HG02763 (cell line): ENCODE measurements around the gene CCS.
A peak's percentile ranks its signal among the peaks of the same experiment; 100 is the strongest.
"Not testable (repeated sequence)": the region's sequence is repeated elsewhere in the genome, so short reads cannot be mapped to it uniquely, and the experiment has no call there.

ENCODE experiments used
- ATAC-seq: cut with Tn5 transposase; IDR thresholded peaks from one replicate; pipeline ENCODE4 v1.9.1; 2021; ENCODE audit warnings: mild to moderate bottlenecking, moderate library complexity; ENCODE audit not compliant: unreplicated experiment

The CCS gene, protein sequence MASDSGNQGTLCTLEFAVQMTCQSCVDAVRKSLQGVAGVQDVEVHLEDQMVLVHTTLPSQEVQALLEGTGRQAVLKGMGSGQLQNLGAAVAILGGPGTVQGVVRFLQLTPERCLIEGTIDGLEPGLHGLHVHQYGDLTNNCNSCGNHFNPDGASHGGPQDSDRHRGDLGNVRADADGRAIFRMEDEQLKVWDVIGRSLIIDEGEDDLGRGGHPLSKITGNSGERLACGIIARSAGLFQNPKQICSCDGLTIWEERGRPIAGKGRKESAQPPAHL

DNA sequence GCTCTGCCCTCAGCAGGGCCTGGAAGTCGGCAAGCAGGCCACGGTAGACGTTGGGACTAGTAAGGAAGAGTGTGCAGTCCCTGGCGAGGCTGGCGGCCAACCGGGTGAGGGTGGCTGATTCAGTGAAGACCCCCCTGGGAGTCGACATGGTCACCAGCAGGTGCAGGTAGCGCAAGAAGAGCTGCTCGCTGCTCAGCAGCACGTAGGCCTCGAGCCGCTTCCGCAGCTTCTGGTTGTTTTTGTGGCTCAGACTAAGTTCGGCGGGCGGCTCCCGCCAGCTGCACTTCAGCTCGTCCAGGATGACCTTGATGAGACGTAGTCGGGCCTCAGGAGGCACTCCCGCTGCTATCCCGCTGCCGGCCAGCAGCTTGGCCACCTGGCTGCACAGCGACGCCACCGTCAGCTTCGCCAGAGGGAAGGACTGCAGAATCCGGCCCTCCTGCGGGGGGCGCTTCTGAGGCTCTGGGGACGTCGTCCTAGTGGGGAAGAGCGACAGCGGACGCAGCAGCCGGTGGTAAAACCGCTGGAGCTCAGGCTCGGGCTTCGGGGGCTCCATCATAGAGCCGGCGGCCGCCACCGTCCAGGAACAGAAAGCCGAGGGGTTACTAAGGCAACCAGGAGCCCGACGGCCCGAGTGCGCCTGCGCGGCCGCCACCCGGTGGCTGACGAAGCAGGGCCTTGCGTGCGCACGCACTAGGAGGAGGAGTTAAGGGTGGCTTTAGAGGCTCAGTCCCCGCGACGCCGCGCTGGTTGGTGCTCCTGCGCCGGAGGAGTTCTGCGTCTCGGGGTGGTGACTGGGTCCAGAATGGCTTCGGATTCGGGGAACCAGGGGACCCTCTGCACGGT, at the start of gene CCS, which contains the start of gene CCDC87:
TSS of gene CCS (plus strand) at position 729 of the 846 bp plus-strand sequence. CDS start at position 806, 77 bp downstream.
TSS of gene CCDC87 (minus strand) at position 607 of the 846 bp plus-strand sequence. CDS start at position 559, 48 bp downstream.
- peak; percentile 95 for ATAC-seq

DNA sequence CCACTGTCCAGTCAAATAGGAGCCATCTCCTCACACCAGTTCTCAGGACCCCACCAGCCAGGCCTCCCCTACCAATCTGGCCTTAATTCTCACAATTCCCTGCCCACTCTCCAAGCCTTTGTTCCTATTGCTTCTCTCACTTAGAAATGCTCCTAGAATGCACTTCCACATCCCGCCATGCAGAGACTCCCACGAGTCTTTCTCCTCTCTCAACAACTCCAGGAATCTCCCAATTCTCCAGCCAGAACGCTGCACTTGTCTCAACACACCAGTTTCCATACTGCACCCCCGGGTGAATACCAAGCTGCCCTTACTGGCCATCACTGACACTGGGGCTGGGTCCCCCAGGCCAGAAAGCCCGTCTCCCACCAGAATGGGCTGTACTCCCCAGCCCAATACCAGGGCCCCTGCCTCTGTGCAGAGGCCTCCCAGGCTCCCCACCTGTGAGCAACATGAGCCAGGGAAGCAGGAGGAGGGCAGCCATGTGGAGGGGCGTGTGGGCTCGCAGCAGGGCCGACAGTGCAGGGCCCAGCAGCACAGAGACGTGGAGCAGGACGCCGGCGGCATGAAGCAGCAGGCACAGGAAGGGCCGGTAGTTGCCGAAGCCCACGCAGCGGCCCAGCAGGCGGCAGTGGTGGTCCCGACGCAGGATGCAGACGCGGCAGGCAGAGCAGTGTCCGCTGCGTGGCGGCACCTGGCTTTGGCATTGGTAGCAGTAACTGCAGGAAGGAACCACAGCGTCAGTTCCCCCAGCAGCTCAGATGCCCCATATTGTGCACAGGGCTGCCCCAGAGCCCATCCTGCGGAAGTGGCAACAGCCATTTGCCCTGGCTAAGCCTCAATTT, 49.5 kb upstream of the CCS start:
- ATAC-seq = no peak

DNA sequence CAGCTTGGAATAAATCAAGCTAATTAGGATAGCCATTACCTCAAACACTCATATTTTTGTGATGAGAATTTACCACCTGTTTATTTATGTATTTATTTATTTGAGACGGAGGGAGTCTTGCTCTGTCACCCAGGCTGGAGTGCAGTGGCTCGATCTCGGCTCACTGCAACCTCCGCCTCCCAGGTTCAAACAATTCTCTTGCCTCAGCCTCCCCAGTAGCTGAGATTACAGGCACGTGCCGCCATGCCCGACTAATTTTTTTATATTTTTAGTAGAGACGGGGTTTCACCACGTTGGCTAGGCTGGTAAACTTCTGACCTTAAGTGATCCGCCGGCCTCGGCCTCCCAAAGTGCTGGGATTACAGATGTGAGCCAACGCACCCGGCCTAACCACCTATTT, 48.0 kb upstream of the CCS start:
- not testable (repeated sequence) for ATAC-seq

DNA sequence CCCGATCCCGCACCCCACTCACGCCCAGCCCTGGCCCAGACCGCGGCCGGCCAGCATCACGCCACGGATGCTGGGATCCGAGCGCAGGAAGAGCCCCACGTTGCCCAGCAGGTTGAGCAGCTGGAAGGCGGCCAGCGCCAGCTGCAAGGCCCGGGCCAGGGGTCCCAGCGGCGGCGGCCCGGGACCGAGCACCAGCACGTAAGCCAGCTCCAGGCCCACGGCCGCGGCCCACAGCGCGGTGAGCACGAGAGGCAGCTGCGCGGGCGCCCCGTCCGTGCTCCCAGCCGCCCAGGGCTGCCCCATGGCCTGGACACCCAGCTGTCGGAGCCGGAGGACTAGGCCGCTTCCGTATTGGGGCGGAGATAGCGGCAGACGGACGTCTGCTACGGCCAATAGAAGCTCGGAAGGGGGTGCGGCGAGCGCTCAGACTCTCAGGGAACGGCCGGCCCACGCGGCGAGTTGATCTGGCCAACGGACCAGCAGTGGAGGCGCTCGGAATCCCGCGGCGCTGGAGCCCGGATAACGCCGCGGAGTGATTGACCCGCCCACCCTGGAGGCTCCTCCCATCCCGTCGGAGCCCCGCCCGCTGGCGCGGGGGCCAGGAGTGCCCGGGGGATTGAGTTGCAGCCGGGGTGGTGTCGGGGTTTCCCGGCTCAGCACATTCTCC, 47.2 kb upstream of the CCS start, which contains the start of gene ZDHHC24:
TSS of gene ZDHHC24 (minus strand) at position 348 of the 667 bp plus-strand sequence. CDS start at position 303, 45 bp downstream.
- ATAC-seq = peak; percentile 84

DNA sequence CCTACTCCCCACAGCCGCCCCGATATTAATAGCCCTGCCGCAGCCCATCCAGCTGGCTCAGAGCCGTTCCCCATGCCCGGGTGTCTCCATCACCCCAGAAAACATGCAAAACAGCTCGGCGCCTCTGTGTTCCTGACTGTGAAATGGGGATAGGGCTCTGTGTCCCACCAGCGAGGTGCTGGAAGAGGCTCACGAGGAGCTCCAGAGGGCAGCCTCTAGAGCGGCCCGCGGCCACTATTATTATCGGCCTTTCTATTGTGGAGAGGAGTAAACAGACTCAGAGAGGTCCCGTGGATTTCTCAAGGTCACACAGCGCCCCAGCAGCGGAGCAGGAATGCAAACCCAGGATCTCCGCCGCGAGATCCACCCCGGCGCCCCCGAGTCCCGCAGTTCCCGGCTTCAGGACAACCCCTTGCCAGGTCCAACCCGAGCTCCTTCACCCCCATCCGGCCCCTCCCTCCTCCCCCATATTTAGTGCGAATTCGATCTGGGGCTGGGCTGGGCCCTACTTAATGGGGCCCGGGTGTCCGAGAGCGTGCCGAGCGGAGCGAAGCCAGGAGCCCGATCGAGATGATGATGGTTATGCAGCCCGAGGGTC, 46.5 kb upstream of the CCS start, which contains the start of gene ACTN3:
TSS of gene ACTN3 (plus strand) at position 536 of the 598 bp plus-strand sequence. CDS start at position 571, 35 bp downstream.
- ATAC-seq = no peak

DNA sequence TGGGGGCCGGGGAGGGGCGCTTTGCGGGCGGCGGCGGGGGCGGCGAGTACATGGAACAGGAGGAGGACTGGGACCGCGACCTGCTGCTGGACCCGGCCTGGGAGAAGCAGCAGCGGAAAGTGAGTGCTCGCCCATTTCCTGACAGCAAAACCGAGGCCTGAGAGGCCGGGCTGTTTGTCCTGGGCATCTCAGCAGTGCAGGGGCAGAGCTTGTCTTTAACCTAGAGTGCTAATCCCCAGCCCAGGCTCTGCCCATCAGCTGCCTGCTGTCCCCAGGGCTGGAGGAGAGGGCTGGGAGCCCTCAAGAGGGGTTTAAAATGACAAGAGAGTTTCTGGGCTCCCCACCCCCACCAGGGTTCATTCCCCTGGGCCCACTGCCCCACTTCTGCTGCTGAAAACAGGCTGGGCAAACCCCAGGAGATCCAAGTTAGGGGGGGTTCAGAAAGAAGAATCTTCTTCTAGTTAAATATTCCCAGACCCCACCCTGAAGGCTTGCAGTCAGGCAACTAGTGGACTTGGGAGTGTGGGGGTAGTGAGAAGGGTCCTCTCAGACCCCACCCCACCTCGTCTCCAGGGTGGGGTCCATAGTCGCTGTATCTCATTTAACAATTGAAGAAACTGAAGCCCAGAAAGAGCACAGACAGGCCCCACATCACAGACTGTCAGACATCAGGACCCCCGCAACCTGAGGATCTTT, 45.9 kb upstream of the CCS start:
- no peak for ATAC-seq

DNA sequence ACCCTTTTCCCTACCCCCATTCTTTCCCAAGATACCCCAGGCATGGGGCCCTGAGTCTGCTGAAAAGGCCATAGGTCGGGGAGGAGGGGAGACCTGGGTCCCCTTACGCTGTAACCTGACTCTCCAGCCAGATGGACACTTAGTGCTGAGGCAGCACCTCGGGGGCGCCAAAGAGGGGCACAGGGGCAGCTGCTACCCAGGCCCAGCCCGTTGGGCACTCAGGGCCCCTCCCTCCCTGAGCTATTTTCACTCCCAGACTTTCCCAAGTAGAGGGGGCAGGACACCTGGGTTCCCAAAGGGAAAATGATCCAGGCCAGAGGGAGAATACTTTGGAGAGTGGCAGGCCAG, 45.3 kb upstream of the CCS start:
- ATAC-seq = no peak

DNA sequence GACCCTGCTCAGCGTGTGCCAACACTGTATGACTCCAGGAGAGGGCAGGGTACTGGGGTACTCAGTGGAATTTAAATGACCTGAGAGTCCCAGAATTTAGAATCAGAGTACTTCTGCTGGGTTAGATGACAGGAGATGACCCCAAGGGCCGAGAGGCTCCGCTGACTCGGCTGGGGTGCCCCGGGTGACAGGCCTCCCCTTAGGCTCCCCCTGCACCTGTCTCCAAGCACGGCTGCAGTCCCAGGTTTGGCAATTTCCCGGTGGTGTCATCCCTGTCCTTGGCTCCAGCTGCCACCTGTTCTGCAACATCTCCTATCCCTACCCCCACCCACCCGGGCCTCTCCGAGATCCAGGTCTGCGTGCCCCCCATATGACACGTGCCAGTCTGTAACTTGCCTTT, 44.9 kb upstream of the CCS start:
- no peak for ATAC-seq

DNA sequence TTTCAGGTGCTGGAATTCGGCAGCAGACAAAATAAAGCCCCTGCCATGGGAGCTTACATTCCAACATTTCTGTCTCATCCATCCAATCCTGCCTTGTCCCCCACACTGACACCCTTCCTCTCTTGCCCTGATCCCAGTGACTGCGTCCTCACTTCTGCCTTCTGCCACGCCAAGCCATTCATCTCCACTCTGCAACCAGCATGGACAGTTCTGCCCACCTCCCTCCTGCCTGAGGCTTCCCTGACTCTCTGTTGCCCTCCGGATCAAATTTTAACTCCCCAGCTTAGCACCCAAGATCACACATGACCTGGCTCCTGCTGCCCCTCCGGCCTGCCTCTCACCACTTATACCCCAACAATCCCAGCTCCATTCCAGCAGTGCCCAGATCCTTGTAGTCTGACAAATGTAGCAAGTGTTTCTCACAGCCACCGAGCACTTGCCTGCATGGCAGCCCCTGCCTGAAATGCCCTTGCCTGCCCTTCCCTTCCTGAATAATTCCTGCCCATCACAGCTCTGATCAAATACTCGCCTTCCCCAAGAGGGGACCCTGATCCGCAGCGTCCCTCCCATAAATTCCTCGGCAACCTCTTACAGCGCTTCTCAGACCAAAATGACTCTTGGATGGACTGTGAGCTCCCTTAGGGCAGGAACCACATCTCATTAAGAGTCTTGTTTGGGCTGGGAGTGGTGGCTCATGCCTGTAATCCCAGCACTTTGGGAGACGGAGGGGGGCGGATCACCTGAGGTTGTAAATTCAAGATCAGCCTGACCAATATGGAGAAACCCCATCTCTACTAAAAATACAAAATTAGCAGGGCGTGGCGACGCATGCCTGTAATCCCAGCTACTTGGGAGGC, 44.0 kb upstream of the CCS start:
- no peak for ATAC-seq

DNA sequence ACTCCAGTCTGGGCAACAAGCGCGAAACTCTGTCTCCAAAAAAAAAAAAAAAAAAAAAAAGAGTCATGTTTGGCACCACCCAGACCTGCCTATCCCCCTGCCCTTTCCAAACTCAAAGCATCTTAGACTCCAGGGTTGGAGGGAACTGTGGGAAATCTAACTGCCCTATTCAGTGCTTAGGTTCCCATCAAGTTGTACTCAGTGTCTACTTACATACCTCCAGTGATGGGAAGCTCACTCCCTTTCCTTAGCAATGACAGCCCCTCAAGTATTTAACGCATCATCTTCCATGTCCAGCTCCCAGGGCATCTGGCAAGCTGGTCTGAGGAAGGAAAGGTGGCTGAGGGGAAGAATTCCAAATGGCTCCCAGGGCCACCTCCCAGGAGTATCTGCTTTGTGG, 43.3 kb upstream of the CCS start:
- no peak for ATAC-seq

DNA sequence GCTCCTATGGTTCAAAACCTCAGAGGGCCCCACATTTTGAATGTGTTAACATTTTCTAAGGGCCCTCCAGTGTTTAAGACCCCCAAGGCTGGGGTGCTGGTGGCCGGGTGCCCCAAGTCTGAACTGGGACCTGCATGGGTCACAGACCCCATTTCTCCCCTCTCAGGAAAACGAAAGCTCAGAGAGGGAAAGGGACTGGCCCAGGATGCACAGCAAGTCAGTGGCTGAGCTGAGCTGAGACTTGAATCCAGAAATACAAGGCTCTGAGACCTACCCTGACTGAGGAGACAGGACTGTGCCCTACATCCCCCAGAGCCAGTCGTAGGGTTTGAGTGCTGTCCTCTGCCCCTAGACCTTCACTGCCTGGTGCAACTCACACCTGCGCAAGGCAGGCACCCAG, 42.1 kb upstream of the CCS start:
- ATAC-seq = no peak

DNA sequence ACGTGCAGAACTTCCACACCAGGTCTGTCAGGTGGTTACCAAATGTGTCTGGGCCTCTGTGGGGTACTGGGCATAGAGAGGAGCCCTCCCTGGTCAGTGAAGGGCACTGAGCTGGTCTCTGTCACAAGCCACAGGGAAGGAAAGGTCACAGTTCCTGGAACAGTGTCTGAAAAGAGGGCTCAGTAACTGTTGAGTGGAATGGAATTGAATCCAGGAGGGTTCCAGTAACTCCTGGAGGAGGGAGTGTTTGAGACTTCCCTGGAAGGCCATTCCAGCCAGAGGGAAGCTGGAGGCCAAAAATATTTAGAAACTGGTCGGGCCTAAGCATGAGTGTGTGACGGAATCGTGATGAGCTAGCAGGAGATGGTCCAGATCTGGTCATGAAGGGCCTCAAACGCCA, 38.4 kb upstream of the CCS start:
- no peak for ATAC-seq

DNA sequence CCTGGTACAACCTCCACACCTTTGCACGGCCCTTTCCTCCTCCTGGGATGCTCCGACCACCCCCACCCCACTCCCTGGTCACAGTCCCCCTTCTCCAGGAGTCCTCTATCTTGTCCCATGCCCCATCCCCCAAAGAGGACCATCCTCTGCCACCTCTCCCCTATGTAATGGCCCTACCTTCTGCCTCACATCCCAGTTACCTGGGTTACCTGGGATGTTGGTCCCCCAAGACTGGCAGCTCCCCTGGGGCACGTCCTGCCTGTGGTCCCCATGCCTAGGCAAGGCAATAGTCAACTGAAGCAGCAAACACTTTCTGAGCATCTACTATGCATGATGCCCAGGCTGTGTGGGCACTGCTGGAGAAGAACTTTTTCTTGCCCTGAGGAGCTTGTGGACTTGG, 37.6 kb upstream of the CCS start:
- no peak for ATAC-seq

DNA sequence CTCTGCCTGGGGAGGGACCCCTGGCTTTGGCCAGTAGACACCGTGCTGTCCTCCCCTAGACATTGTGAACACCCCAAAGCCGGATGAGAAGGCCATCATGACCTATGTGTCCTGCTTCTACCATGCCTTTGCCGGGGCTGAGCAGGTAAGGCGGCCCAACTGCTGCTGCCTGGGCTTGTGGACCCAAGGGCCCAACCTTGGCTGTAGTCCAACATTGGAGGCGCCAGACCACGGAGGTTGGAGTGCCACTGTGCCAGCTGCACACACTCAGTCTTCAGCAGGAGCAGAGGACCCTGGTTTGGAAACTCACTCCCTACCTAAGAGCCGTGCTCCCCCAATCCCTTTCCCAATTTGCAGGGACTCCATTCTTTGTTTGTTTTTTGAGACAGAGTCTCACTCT, 36.9 kb upstream of the CCS start:
- no peak for ATAC-seq

DNA sequence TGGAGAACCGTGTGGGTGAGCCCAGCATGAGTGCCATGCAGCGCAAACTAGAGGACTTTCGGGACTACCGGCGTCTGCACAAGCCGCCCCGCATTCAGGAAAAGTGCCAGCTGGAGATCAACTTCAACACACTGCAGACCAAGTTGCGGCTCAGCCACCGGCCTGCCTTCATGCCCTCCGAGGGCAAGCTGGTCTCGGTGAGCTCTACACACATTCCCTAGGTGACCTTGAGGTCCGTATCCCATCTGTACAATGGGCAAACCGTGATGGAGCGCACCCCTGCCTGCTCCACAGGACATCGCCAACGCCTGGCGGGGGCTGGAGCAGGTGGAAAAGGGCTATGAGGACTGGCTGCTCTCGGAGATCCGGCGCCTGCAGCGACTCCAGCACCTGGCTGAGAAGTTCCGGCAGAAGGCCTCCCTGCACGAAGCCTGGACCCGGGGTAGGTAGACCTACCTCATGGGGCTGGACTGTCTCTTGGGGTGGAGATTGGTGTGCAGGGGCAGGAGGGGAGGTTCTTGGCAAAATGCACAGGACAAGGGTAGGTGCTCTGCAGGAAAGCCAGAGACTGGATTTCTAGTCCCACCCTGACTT, 35.2 kb upstream of the CCS start:
- ATAC-seq = no peak

DNA sequence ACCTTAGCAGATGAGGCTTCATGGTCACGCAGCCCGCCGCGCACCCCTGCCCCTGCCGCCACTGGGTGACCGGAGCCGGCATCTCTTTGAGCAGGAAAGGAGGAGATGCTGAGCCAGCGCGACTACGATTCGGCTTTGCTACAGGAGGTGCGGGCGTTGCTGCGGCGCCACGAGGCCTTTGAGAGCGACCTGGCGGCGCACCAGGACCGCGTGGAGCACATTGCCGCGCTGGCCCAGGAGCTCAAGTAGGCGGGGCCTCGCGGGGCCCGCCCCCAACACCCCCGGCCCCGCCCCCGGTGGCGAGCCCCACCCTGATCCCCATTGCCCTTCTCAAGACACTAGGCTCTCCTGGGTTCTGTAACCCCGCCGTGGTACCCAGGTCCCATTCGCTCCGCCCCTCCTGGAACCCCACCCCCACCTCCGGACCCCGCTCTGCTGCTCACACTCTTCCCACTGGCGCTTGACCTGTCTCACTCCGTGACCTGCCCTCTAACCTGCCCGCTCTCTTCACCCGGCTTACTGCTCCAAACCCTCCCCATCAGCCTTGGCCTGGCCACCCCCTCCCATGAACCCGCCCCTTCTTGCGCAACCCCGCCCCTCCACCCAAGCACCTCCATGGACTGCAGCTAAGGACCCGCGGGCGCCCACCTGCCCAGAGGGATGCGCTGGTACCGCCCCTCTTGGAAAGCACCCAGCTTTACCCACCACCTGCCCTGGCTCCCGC, 33.7 kb upstream of the CCS start:
- ATAC-seq = no peak

DNA sequence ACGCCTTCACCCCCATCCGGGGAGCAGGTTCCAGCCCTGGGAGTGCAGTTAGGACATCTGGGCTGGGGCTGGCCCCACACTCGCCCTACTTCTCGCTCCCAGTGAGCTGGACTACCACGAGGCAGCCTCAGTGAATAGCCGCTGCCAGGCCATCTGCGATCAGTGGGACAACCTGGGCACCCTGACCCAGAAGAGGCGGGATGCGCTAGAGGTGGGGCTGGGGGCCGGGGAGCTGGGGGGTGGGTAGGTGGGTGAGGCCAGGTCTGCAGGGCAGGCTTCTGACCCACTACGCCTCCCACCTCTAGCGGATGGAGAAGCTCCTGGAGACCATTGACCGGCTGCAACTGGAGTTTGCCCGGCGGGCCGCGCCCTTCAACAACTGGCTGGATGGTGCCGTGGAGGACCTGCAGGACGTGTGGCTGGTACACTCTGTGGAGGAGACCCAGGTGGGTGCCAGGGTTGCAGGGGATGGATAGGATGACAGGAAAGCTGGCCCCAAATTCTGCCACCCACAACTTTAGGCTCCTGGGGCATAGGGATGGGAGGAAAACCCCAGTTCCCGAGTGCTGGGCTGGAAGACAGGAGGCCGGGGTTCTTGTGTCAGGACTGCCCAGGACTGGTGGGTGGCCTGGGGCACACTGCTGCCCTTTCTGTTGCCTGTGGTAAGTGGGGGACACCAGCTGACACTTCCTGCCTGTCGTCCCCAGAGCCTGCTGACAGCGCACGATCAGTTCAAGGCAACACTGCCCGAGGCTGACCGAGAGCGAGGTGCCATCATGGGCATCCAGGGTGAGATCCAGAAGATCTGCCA, 32.9 kb upstream of the CCS start:
- no peak for ATAC-seq
